CD4-positive, alpha-beta T cell treated with Interleukin-15 for 1 hour (primary cell): ENCODE results near the gene REM2.
A peak's percentile ranks its signal among the peaks of the same experiment; 100 is the strongest.

ENCODE experiments used
- DNase-seq: peaks from one replicate; pipeline ENCODE4 v3.0.0-alpha.2; 2020

Gene REM2

GRCh38 chr14:22883173-22883976, at the start of gene REM2:
Gene REM2, plus strand, starts transcription at chr14:22883222. Its CDS starts 66 bp downstream, at chr14:22883288.
- DNase-seq, result no peak

DNA sequence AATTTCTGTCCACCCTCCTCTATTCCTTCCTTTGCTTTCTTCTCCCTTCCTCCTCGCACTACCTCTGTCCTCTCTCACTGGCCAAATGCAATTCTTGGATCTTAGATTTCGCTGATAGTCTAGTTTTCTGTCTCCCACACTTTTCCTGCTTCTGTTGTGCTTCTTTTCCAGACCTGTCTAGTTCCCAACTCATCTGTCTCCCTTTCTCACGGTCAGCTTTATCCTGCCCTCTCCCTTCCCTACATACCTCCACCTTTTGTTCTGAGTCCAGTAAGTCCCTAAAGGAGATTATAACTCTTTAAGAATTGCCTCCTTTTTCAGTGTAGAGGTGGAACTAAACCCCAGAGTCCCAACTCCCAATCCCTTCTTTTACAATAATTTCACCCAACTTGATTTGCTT, 47.5 kb upstream of the REM2 start:
- no peak for DNase-seq

- DNase-seq, result no peak
These were observed 46.5 kb upstream of the REM2 start, which contains the start of gene MMP14 for GRCh38 chr14:22836301-22837113. Gene MMP14, plus strand, starts transcription at chr14:22836585. Its CDS starts 233 bp downstream, at chr14:22836818.

- DNase-seq, result no peak
These were observed 45.8 kb upstream of the REM2 start for GRCh38 chr14:22837114-22837749.

- DNase-seq, result no peak
These were observed 45.1 kb upstream of the REM2 start for GRCh38 chr14:22837750-22838538.

- no peak for DNase-seq
These were observed 44.4 kb upstream of the REM2 start for GRCh38 chr14:22838631-22839041.

- DNase-seq, result no peak
These were observed 43.8 kb upstream of the REM2 start for GRCh38 chr14:22839159-22839779.

GRCh38 chr14:22841311-22841710, 41.7 kb upstream of the REM2 start:
- no peak for DNase-seq

- no peak for DNase-seq
These were observed 41.3 kb upstream of the REM2 start for GRCh38 chr14:22841769-22842168.

DNA sequence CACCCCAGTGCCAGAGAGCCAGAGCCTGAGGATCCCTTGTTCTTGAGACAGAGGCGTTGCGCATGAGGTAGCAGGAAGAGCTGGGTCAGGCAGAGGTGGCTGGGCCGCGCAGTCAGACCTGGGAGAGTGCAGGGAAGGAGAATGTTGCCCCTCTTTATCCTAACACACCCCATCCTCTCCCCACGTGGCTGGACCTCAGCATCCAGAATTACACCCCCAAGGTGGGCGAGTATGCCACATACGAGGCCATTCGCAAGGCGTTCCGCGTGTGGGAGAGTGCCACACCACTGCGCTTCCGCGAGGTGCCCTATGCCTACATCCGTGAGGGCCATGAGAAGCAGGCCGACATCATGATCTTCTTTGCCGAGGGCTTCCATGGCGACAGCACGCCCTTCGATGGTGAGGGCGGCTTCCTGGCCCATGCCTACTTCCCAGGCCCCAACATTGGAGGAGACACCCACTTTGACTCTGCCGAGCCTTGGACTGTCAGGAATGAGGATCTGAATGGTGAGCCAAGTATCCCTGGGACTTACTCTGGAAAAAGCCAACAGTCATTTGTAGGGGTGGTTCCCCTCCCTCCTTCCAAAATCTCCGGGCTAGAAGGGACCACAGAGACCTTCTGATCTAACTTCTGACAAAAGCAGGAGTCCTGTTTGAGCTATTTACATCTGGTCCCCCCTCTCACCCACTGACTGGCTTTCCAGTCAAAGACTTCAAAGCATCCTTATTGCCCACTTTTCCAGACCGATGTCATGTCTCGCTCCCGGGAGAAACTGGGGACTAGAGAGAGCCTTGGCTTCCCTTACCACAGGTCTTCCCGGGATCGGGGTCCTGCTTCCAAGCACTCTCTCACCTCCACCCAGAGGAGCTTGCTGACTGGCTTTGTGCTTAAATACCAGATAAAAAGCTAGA, 40.6 kb upstream of the REM2 start:
- no peak for DNase-seq

DNA sequence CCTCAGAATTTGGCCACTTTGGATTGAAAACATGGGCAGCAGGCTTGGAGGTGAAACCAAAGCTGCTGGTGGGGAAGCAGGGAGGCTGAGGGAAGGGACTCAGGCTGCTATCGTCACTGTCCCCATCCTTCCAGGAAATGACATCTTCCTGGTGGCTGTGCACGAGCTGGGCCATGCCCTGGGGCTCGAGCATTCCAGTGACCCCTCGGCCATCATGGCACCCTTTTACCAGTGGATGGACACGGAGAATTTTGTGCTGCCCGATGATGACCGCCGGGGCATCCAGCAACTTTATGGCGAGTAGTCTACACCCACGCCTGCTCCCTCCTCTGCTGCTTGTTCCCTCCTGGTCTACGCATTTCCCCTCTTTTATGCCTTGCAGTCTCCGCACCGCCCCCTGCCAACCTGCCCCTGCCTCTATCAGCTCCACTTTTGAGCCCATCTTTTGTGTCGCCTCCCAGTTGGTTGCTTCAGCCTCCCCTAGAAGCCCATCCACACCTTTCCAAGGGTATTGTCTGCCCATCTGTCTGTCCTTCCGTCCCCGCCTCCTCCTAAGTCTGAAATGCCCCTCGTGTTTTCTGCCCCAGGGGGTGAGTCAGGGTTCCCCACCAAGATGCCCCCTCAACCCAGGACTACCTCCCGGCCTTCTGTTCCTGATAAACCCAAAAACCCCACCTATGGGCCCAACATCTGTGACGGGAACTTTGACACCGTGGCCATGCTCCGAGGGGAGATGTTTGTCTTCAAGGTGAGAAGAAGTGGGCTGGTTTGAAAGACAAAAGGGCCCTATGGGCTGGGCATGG, 39.7 kb upstream of the REM2 start:
- no peak for DNase-seq

DNA sequence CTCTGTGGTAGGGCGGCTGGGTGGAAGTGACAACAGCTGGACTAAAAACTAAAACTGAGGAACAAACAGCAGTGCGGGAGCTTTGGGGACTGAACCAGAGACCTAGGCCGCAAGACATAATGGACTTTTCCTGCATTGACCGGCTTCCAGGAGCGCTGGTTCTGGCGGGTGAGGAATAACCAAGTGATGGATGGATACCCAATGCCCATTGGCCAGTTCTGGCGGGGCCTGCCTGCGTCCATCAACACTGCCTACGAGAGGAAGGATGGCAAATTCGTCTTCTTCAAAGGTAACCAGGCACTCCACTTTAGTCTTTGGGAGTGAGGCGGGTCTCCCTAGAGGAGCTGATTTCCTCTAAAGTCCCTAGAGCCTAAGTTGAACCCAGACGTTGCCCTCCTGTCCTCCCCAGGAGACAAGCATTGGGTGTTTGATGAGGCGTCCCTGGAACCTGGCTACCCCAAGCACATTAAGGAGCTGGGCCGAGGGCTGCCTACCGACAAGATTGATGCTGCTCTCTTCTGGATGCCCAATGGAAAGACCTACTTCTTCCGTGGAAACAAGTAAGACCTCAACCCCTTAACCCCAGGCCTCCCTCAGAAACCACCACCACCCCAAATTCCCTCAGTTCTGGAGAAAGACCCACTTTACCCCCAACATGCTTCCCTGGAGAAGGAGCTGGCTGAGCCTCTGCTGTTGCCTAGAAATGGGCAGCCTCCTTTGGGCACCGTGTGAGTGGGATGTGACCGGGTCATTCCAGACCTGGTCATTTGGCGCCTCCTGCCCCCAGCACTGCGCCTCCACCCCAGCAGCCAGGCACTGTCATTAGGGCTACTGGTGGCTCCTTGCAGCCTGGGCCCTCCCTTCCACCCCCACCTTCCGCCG, 38.6 kb upstream of the REM2 start:
- DNase-seq, result no peak

DNA sequence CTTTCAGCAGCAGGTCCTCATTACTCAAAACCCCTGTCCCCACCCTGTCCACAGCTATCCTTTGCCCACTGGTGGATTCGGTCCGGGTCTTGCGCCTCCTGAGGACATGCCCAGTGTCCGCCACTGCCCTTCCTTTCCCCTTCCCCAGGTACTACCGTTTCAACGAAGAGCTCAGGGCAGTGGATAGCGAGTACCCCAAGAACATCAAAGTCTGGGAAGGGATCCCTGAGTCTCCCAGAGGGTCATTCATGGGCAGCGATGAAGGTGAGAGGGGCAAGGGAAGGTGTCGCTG, 38.0 kb upstream of the REM2 start:
- DNase-seq, result no peak

DNA sequence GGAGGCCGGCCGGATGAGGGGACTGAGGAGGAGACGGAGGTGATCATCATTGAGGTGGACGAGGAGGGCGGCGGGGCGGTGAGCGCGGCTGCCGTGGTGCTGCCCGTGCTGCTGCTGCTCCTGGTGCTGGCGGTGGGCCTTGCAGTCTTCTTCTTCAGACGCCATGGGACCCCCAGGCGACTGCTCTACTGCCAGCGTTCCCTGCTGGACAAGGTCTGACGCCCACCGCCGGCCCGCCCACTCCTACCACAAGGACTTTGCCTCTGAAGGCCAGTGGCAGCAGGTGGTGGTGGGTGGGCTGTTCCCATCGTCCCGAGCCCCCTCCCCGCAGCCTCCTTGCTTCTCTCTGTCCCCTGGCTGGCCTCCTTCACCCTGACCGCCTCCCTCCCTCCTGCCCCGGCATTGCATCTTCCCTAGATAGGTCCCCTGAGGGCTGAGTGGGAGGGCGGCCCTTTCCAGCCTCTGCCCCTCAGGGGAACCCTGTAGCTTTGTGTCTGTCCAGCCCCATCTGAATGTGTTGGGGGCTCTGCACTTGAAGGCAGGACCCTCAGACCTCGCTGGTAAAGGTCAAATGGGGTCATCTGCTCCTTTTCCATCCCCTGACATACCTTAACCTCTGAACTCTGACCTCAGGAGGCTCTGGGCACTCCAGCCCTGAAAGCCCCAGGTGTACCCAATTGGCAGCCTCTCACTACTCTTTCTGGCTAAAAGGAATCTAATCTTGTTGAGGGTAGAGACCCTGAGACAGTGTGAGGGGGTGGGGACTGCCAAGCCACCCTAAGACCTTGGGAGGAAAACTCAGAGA, 37.0 kb upstream of the REM2 start:
- no peak for DNase-seq

DNA sequence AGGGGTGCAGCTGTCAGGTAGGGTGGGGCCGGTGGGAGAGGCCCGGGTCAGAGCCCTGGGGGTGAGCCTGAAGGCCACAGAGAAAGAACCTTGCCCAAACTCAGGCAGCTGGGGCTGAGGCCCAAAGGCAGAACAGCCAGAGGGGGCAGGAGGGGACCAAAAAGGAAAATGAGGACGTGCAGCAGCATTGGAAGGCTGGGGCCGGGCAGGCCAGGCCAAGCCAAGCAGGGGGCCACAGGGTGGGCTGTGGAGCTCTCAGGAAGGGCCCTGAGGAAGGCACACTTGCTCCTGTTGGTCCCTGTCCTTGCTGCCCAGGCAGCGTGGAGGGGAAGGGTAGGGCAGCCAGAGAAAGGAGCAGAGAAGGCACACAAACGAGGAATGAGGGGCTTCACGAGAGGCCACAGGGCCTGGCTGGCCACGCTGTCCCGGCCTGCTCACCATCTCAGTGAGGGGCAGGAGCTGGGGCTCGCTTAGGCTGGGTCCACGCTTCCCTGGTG, 36.2 kb upstream of the REM2 start:
- no peak for DNase-seq

- peak; percentile 22 for DNase-seq
These were observed 35.2 kb upstream of the REM2 start for GRCh38 chr14:22847661-22848341.

DNA sequence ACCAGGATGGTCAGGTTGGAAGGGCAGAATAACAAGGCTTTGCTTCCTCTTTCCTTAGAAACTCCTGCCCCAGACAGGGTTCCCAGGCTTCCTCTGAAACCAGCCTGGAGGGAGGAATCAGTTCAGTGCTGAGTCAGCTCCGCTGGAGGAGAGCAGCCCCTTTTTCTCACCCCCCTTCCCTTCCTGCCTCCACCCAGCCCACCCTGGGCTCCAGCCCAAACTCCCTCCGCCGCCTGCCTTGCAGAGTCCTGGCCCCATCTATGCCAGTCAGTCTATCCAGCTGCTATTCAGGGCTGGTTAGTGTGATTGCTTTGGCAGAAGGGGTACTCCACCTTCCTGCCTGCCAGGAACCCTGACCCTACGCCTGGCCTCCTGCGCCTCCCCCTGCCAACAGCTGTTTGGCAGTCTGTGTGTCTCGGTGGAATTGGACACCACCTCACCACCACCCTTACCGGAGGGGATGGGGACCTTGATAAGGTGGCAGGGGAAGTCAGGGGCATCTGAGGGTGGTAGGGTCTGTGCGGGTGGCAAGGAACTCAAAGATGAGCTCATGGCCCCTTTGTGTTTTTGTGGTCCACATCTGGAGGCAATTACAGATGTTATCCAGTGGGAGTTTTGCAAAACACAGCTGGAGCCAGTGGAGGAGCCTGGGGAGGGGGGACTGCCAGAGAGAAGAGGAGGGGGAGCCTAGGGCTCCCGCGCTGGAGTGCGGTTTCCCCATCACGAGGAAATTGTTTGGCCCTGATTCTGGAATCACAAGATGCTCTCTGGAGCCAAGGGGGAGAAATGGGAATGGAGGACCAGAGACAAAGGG, 34.5 kb upstream of the REM2 start:
- no peak for DNase-seq
